Measurements from ENCODE around the gene HAL. TPM values are rescaled to one million over a fixed set of nuclear protein-coding genes. Genes with fewer than 3 reads are reported as not detected.

Gene HAL
- total RNA-seq, 2 donors from 2014 or later: 0.94 to 2.3 TPM

GRCh38 chr12:95955549-95956159 is 40.5 kb downstream of the HAL start:
- Mint-ChIP-seq H3K4me1 (no peaks in the 10 kb centered on the region), H3K27me3 (no peaks in the 10 kb centered on the region), H3K36me3 (ENCODE audit: low read depth) (no peaks in the 10 kb centered on the region), H3K27ac (no peak overlapping the region), H3K4me3 (no peak overlapping the region)
- DNase-seq (no peak), ATAC-seq (no peak)
- no peaks in the 10 kb centered on the region for H3K9me3 ChIP-seq (ENCODE audit: control insufficient read depth, low read length, poor library complexity, severe bottlenecking)

- H3K27ac Mint-ChIP-seq: no peak overlapping the region
- H3K9me3 ChIP-seq (ENCODE audit: control insufficient read depth, low read length, poor library complexity, severe bottlenecking): no peaks in the 10 kb centered on the region
- H3K27me3 Mint-ChIP-seq: no peaks in the 10 kb centered on the region
- DNase-seq (no peak), ATAC-seq (no peak)
- H3K4me1 Mint-ChIP-seq: no peaks in the 10 kb centered on the region
- no peak overlapping the region for H3K4me3 Mint-ChIP-seq
- H3K36me3 Mint-ChIP-seq (ENCODE audit: low read depth): no peaks in the 10 kb centered on the region
Measured at GRCh38 chr12:95953000-95953399, 43.1 kb downstream of the HAL start.

- Mint-ChIP-seq H3K27ac (no peak overlapping the region), H3K4me3 (no peak overlapping the region), H3K36me3 (ENCODE audit: low read depth) (no peaks in the 10 kb centered on the region), H3K27me3 (no peaks in the 10 kb centered on the region), H3K4me1 (no peaks in the 10 kb centered on the region)
- DNase-seq: no peak
- H3K9me3 ChIP-seq (ENCODE audit: control insufficient read depth, low read length, poor library complexity, severe bottlenecking): no peaks in the 10 kb centered on the region
- ATAC-seq: no peak
Measured at GRCh38 chr12:95951515-95951914, 44.6 kb downstream of the HAL start.

- Mint-ChIP-seq H3K36me3 (ENCODE audit: low read depth) (no peaks in the 10 kb centered on the region), H3K4me3 (no peak overlapping the region), H3K4me1 (peaks cover 2% of the 10 kb centered on the region), H3K27ac (no peak overlapping the region), H3K27me3 (no peaks in the 10 kb centered on the region)
- DNase-seq (no peak), ATAC-seq (no peak)
- H3K9me3 ChIP-seq (ENCODE audit: control insufficient read depth, low read length, poor library complexity, severe bottlenecking): no peaks in the 10 kb centered on the region
Measured at GRCh38 chr12:95949477-95950206, 46.5 kb downstream of the HAL start.

GRCh38 chr12:95944108-95944704 is 51.9 kb downstream of the HAL start:
- DNase-seq (no peak), ATAC-seq (no peak)
- peak overlapping the region; percentile 87 for H3K27ac Mint-ChIP-seq
- H3K27me3 Mint-ChIP-seq: no peaks in the 10 kb centered on the region
- peaks cover 12% of the 10 kb centered on the region for H3K4me1 Mint-ChIP-seq
- peak overlapping the region; percentile 98 for H3K4me3 Mint-ChIP-seq
- H3K36me3 Mint-ChIP-seq (ENCODE audit: low read depth): peaks cover 3% of the 10 kb centered on the region
- H3K9me3 ChIP-seq (ENCODE audit: control insufficient read depth, low read length, poor library complexity, severe bottlenecking): no peaks in the 10 kb centered on the region

GRCh38 chr12:95943330-95943842 is 52.8 kb downstream of the HAL start, which contains the start of gene AMDHD1:
Gene AMDHD1, plus strand, starts transcription at chr12:95943331. Its CDS starts 68 bp downstream, at chr12:95943399.
- Mint-ChIP-seq H3K36me3 (ENCODE audit: low read depth) (peaks cover 3% of the 10 kb centered on the region), H3K4me3 (peak within 1 kb of the TSS; percentile 98), H3K27ac (peak within 1 kb of the TSS; percentile 87), H3K4me1 (peaks cover 12% of the 10 kb centered on the region), H3K27me3 (no peaks in the 10 kb centered on the region)
- peak; percentile 36 to 51 (median 48) for DNase-seq
- ATAC-seq: peak; percentile 75
- H3K9me3 ChIP-seq (ENCODE audit: control insufficient read depth, low read length, poor library complexity, severe bottlenecking): no peaks in the 10 kb centered on the region

GRCh38 chr12:95942524-95943329 is 53.4 kb downstream of the HAL start, which contains the start of gene CCDC38:
Gene CCDC38, minus strand, starts transcription at chr12:95942614. Its CDS starts 6,105 bp downstream, at chr12:95936509.
- ATAC-seq: peak; percentile 96

GRCh38 chr12:95942101-95942523 is 54.0 kb downstream of the HAL start:
- peaks cover 3% of the 10 kb centered on the region for H3K36me3 Mint-ChIP-seq (ENCODE audit: low read depth)
- ATAC-seq (no peak), DNase-seq (no peak)
- H3K27ac Mint-ChIP-seq: peak overlapping the region; percentile 87
- H3K4me3 Mint-ChIP-seq: peak overlapping the region; percentile 98
- no peaks in the 10 kb centered on the region for H3K9me3 ChIP-seq (ENCODE audit: control insufficient read depth, low read length, poor library complexity, severe bottlenecking)
- no peaks in the 10 kb centered on the region for H3K27me3 Mint-ChIP-seq
- H3K4me1 Mint-ChIP-seq: peaks cover 12% of the 10 kb centered on the region

More at GRCh38 chr12:95942524-95943329, 53.4 kb downstream of the HAL start, which contains the start of gene CCDC38:
- peak within 1 kb of the TSS; percentile 87 for H3K27ac Mint-ChIP-seq
- peaks cover 12% of the 10 kb centered on the region for H3K4me1 Mint-ChIP-seq
- DNase-seq: peak; percentile 61 to 65 (median 64)
- H3K4me3 Mint-ChIP-seq: peak within 1 kb of the TSS; percentile 98
- no peaks in the 10 kb centered on the region for H3K9me3 ChIP-seq (ENCODE audit: control insufficient read depth, low read length, poor library complexity, severe bottlenecking)
- no peaks in the 10 kb centered on the region for H3K27me3 Mint-ChIP-seq
- peaks cover 3% of the 10 kb centered on the region for H3K36me3 Mint-ChIP-seq (ENCODE audit: low read depth)

GRCh38 chr12:95940514-95940913 is 55.6 kb downstream of the HAL start:
- H3K36me3 Mint-ChIP-seq (ENCODE audit: low read depth): peaks cover 3% of the 10 kb centered on the region
- H3K4me3 Mint-ChIP-seq: no peak overlapping the region

More at GRCh38 chr12:95940514-95940913, 55.6 kb downstream of the HAL start:
- H3K27ac Mint-ChIP-seq: peak overlapping the region; percentile 29
- no peak for DNase-seq
- no peaks in the 10 kb centered on the region for H3K9me3 ChIP-seq (ENCODE audit: control insufficient read depth, low read length, poor library complexity, severe bottlenecking)
- H3K27me3 Mint-ChIP-seq: no peaks in the 10 kb centered on the region
- H3K4me1 Mint-ChIP-seq: peaks cover 12% of the 10 kb centered on the region
- no peak for ATAC-seq

Other genes with a start within 250 kb of the HAL start
- 1 to 10 TPM; 4.8 to 7.6 TPM for gene NTN4, start 205.6 kb downstream of the HAL start, total RNA-seq
- 10 to 100 TPM; 30.2 to 43.0 TPM for gene SNRPF, start 137.4 kb downstream of the HAL start, total RNA-seq
- under 1 TPM in 1 of 2 donors, not detected in 1; 0.10 TPM for gene CCDC38, start 53.7 kb downstream of the HAL start, total RNA-seq
- 1 to 10 TPM in 1 of 2 donors, under 1 TPM in 1; 0.47 to 1.1 TPM for gene AMDHD1, start 53.0 kb downstream of the HAL start, total RNA-seq
- gene LTA4H, start 39.2 kb upstream of the HAL start, total RNA-seq: 10 to 100 TPM; 44.5 to 60.5 TPM
- gene ELK3, start 198.0 kb upstream of the HAL start, total RNA-seq: 10 to 100 TPM; 68.8 to 71.2 TPM